SK-N-SH (cell line): ENCODE data around the gene LRIT3. TPM values are rescaled to one million over a fixed set of nuclear protein-coding genes. Genes with fewer than 3 reads are reported as not detected.
A peak's percentile ranks its signal among the peaks of the same experiment; 100 is the strongest.

Experiments
- CTCF ChIA-PET: fragments of 300-600, 350-600 bp; formaldehyde crosslinking; extraction: SDS; loops from one replicate; lab custom pipeline; 2021; lab: Yijun Ruan, JAX
- POLR2A ChIA-PET: fragments of 350-600 bp; sonication (Branson Sonifier 250); formaldehyde crosslinking; extraction: SDS; loops from one replicate; lab custom pipeline; 2020; ENCODE audit warnings: antibody characterized with exemption, inconsistent platforms; lab: Yijun Ruan, JAX
- DNase-seq: peaks from one replicate; pipeline ENCODE4 v3.0.0; 2012
- H2AFZ ChIP-seq: fragments of 200-600 bp; sonication (generic); 2 replicates; pipeline ENCODE4 v1.8.1; 2016; ENCODE audit warnings: antibody characterized with exemption, mild to moderate bottlenecking, low read depth
- H3F3A ChIP-seq: fragments of 200-600 bp; sonication (generic); replicated peaks from 2 replicates; pipeline ENCODE3; 2016; ENCODE audit warnings: antibody characterized with exemption, mild to moderate bottlenecking; ENCODE audit not compliant: insufficient read depth
- H3K27ac ChIP-seq, 2 experiments: fragments of 200-500 bp in 1 of 2; fragments of 200-600 bp in 1 of 2; sonication (Bioruptor generic) in 1 of 2; sonication (generic), shearing (Covaris generic) in 1 of 2; 2 replicates each; pipeline versions ENCODE4 v1.5.1 to v1.6.1; 2014 to 2016; ENCODE audit warnings: low read depth in 2 of 2, inconsistent platforms in 1 of 2, low read length in 1 of 2, mild to moderate bottlenecking in 1 of 2, mixed read lengths in 1 of 2
- H3K27me3 ChIP-seq: fragments of 200-600 bp; sonication (generic), shearing (Covaris generic); 2 replicates; pipeline ENCODE4 v1.6.1; 2016; ENCODE audit warnings: mixed run types; ENCODE audit not compliant: insufficient read depth
- H3K36me3 ChIP-seq, 2 experiments: fragments of 200-500 bp in 1 of 2; fragments of 200-600 bp in 1 of 2; sonication (Bioruptor generic) in 1 of 2; sonication (generic) in 1 of 2; replicated peaks in 1 of 2; 2 replicates each; pipeline versions ENCODE3 to v1.5.1; 2014 to 2016; ENCODE audit warnings: low read length in 1 of 2, mild to moderate bottlenecking in 1 of 2; ENCODE audit not compliant: insufficient read depth in 2 of 2, control insufficient read depth in 1 of 2
- H3K4me1 ChIP-seq, 2 experiments: fragments of 200-500 bp in 1 of 2; fragments of 200-600 bp in 1 of 2; sonication (Bioruptor generic) in 1 of 2; sonication (generic), shearing (Covaris generic) in 1 of 2; 2 replicates each; pipeline versions ENCODE4 v1.5.1 to v1.6.1; 2014 to 2016; ENCODE audit warnings: low read depth in 1 of 2, low read length in 1 of 2, mixed run types in 1 of 2; ENCODE audit not compliant: insufficient read depth in 2 of 2, control insufficient read depth in 1 of 2
- H3K4me2 ChIP-seq: fragments of 200-600 bp; sonication (generic), shearing (Covaris generic); 2 replicates; pipeline ENCODE4 v1.6.1; 2017; ENCODE audit warnings: mixed run types
- H3K4me3 ChIP-seq, 2 experiments: fragments of 200-500 bp in 1 of 2; fragments of 200-600 bp in 1 of 2; sonication (Bioruptor generic) in 1 of 2; sonication (generic), shearing (Covaris generic) in 1 of 2; 2 replicates each; pipeline versions ENCODE4 v1.5.1 to v1.8.1; 2014 to 2016; ENCODE audit warnings: low read depth in 2 of 2, inconsistent platforms in 1 of 2, low read length in 1 of 2, mild to moderate bottlenecking in 1 of 2, mixed read lengths in 1 of 2, moderate library complexity in 1 of 2
- H3K79me2 ChIP-seq: fragments of 200-600 bp; sonication (generic); 2 replicates; pipeline ENCODE4 v1.8.1; 2017; ENCODE audit warnings: mild to moderate bottlenecking; ENCODE audit not compliant: insufficient read depth
- H3K9ac ChIP-seq: fragments of 200-600 bp; sonication (generic); 2 replicates; pipeline ENCODE4 v1.6.1; 2017; ENCODE audit warnings: mixed run types
- H3K9me2 ChIP-seq: fragments of 200-600 bp; sonication (generic); 2 replicates; pipeline ENCODE4 v1.6.1; 2017; ENCODE audit warnings: mixed run types
- H3K9me3 ChIP-seq: fragments of 200-600 bp; sonication (generic); 2 replicates; pipeline ENCODE4 v1.6.1; 2017; ENCODE audit warnings: mixed run types, mild to moderate bottlenecking, moderate library complexity
- H4K20me1 ChIP-seq: fragments of 200-600 bp; sonication (generic); 2 replicates; pipeline ENCODE4 v1.6.1; 2017; ENCODE audit warnings: mild to moderate bottlenecking, mixed run types; ENCODE audit not compliant: insufficient read depth
- CHD2 ChIP-seq: fragments of 150-350 bp; IDR thresholded peaks from 2 replicates; pipeline ENCODE4 v1.6.1; 2018; ENCODE audit warnings: low read length; ENCODE audit not compliant: partially characterized antibody
- FOSL2 ChIP-seq: IDR thresholded peaks from 2 replicates; pipeline ENCODE4 v1.4.0; 2012; ENCODE audit warnings: low read depth, mild to moderate bottlenecking, moderate library complexity, borderline replicate concordance
- GABPA ChIP-seq: IDR thresholded peaks from 2 replicates; pipeline ENCODE4 v1.4.0; 2012; ENCODE audit warnings: low read depth, mild to moderate bottlenecking
- GATA2 ChIP-seq: sonication (generic); formaldehyde crosslinking; IDR thresholded peaks from 2 replicates; pipeline ENCODE4 v1.5.0; 2020; ENCODE audit warnings: mild to moderate bottlenecking, missing genetic modification reagents
- JUND ChIP-seq: IDR thresholded peaks from 2 replicates; pipeline ENCODE4 v1.4.0; 2012
- MEF2A ChIP-seq: IDR thresholded peaks from 2 replicates; pipeline ENCODE4 v1.4.0; 2012; ENCODE audit warnings: low read depth, borderline replicate concordance
- NFIC ChIP-seq: IDR thresholded peaks from 2 replicates; pipeline ENCODE4 v1.4.0; 2012; ENCODE audit warnings: borderline replicate concordance
- NRF1 ChIP-seq: IDR thresholded peaks from 2 replicates; pipeline ENCODE4 v1.6.1; 2012; ENCODE audit warnings: low read depth, mild to moderate bottlenecking, low read length
- PBX3 ChIP-seq: IDR thresholded peaks from 2 replicates; pipeline ENCODE4; 2012
- RAD21 ChIP-seq: IDR thresholded peaks from 2 replicates; pipeline ENCODE4 v1.6.1; 2012; ENCODE audit warnings: mild to moderate bottlenecking, low read length
- SIN3A ChIP-seq: IDR thresholded peaks from 2 replicates; pipeline ENCODE4 v1.6.1; 2012; ENCODE audit warnings: low read depth, mild to moderate bottlenecking, low read length, moderate library complexity, borderline replicate concordance
- SMC3 ChIP-seq: IDR thresholded peaks from 2 replicates; pipeline ENCODE4 v1.6.1; 2012; ENCODE audit warnings: low read depth, low read length, improper control_type of control experiment
- TCF12 ChIP-seq: IDR thresholded peaks from 2 replicates; pipeline ENCODE4 v1.4.0; 2012
- TEAD4 ChIP-seq: IDR thresholded peaks from 2 replicates; pipeline ENCODE4 v1.4.0; 2012; ENCODE audit warnings: mild to moderate bottlenecking, borderline replicate concordance; ENCODE audit not compliant: insufficient read depth
- WGBS: methylation state at CpG from one replicate; pipeline ENCODE4 v1.1.6; 2017; ENCODE audit warnings: low lambda C conversion rate; 5-methylcytosine and 5-hydroxymethylcytosine counted together
- polyA plus RNA-seq, 3 experiments: library from polyadenylated mRNA; depleted of rRNA; stranded (reverse); fragments of >200 nt; gene quantifications; 2 replicates each; pipeline ENCODE4 v1.2.3, GENCODE V29; 2012
- TF ChIP-seq, protein P1 (sequence below): IDR thresholded peaks from 2 replicates; pipeline ENCODE4 v1.4.0; 2012; ENCODE audit warnings: low read depth
- TF ChIP-seq, protein P2 (sequence below): IDR thresholded peaks from 2 replicates; pipeline ENCODE4 v1.6.1; 2012; ENCODE audit warnings: mild to moderate bottlenecking, low read depth, low read length, moderate library complexity

The LRIT3 gene
- polyA plus RNA-seq, 1 of the 3 experiments (the other 2 are of a cell fraction), result not detected

DNA sequence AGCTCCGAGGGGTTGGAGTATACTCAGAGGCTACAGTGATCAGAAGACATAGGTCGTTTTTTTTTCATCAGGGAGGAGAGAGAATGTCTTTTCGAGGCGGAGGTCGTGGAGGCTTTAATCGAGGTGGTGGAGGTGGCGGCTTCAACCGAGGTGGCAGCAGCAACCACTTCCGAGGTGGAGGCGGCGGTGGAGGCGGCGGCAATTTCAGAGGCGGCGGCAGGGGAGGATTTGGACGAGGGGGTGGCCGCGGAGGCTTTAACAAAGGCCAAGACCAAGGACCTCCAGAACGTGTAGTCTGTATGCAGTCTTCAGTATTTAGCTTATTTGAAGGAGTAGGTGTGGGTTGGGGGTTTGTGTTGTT is 31.8 kb upstream of the LRIT3 start (continued):
- TF ChIP-seq, protein P1, sequence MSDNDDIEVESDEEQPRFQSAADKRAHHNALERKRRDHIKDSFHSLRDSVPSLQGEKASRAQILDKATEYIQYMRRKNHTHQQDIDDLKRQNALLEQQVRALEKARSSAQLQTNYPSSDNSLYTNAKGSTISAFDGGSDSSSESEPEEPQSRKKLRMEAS, result no peak
- TF ChIP-seq CHD2, result no peak
- TF ChIP-seq, all 33 proteins: peak for 0

DNA sequence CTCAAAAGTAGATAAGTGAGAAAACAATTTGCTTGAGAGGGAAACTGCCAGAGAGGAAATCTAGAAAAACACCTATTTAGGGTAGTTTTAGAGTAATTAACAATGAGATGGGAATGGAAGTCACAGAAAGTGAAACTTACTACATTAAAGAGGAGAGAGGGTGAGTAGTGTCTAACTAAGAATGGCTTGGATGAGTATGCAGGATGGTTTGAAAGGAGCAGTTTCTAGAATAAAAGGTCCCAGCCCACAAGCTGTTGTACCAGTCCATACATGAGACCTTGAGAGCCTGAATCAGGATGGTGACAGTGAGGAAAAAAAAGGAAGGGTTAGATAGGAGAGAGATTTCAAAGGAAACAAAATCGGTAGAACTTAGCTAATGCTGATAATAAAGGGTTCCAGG is 31.0 kb upstream of the LRIT3 start:
- TF ChIP-seq PBX3 (no peak), NFIC (no peak), SMC3 (no peak), TCF12 (no peak), FOSL2 (no peak), GATA2 (CRISPR knock-in tag) (no peak), MEF2A (no peak), GABPA (no peak), TEAD4 (no peak), RAD21 (no peak), NRF1 (no peak), SIN3A (no peak), JUND (no peak)
- TF ChIP-seq, protein P2, sequence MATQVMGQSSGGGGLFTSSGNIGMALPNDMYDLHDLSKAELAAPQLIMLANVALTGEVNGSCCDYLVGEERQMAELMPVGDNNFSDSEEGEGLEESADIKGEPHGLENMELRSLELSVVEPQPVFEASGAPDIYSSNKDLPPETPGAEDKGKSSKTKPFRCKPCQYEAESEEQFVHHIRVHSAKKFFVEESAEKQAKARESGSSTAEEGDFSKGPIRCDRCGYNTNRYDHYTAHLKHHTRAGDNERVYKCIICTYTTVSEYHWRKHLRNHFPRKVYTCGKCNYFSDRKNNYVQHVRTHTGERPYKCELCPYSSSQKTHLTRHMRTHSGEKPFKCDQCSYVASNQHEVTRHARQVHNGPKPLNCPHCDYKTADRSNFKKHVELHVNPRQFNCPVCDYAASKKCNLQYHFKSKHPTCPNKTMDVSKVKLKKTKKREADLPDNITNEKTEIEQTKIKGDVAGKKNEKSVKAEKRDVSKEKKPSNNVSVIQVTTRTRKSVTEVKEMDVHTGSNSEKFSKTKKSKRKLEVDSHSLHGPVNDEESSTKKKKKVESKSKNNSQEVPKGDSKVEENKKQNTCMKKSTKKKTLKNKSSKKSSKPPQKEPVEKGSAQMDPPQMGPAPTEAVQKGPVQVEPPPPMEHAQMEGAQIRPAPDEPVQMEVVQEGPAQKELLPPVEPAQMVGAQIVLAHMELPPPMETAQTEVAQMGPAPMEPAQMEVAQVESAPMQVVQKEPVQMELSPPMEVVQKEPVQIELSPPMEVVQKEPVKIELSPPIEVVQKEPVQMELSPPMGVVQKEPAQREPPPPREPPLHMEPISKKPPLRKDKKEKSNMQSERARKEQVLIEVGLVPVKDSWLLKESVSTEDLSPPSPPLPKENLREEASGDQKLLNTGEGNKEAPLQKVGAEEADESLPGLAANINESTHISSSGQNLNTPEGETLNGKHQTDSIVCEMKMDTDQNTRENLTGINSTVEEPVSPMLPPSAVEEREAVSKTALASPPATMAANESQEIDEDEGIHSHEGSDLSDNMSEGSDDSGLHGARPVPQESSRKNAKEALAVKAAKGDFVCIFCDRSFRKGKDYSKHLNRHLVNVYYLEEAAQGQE, result no peak
- Histone ChIP-seq H3K9me2 (no peaks in the 10 kb centered on the region), H4K20me1 (no peaks in the 10 kb centered on the region), H3K27me3 (no peaks in the 10 kb centered on the region), H3K27ac (no peak overlapping the region), H3K4me2 (peak overlapping the region; percentile 93), H3K79me2 (peaks cover 60% of the 10 kb centered on the region), H3K4me3 (peak overlapping the region; percentile 91 to 100), H2AFZ (no peak overlapping the region), H3K4me1 (peaks cover 5 to 11% of the 10 kb centered on the region in 2 experiments; a peak in 3 of 4 replicates), H3K9ac (peak overlapping the region; percentile 88; the same call in 1 of the 2 replicates), H3F3A (no peaks in the 10 kb centered on the region), H3K9me3 (no peaks in the 10 kb centered on the region), H3K36me3 (peaks cover 38 to 42% of the 10 kb centered on the region in 2 experiments)
- WGBS, result 0% methylated on average over 1 of the region's 1 CpG
- DNase-seq, result no peak
- CTCF ChIA-PET, result interaction anchor here (0.6 to 3.0 kb wide), 2 partner anchors 10 to 384 kb away, joined by 5 to 17 read pairs; no protein-coding TSS in a partner anchor
- POLR2A ChIA-PET, result no interaction called here
